HepG2 (cell line): ENCODE measurements around the gene ZNF684. TPM values are rescaled to one million over a fixed set of nuclear protein-coding genes. Genes with fewer than 3 reads are reported as not detected.
A peak's percentile ranks its signal among the peaks of the same experiment; 100 is the strongest.

ENCODE experiments used
- GATAD2A ChIP-seq: IDR thresholded peaks from 2 replicates; pipeline ENCODE4 v1.6.1; 2016
- NCOA2 ChIP-seq: sonication (generic); formaldehyde crosslinking; IDR thresholded peaks from 2 replicates; pipeline ENCODE4 v1.8.0; 2022; ENCODE audit warnings: inconsistent platforms
- NR0B2 ChIP-seq: sonication (generic); formaldehyde crosslinking; IDR thresholded peaks from 2 replicates; pipeline ENCODE4 v1.4.0; 2020; ENCODE audit warnings: mild to moderate bottlenecking, missing genetic modification reagents
- SNAPC4 ChIP-seq: sonication (generic); formaldehyde crosslinking; IDR thresholded peaks from 2 replicates; pipeline ENCODE4 v1.4.0; 2020; ENCODE audit warnings: mild to moderate bottlenecking, missing genetic modification reagents
- ZNF234 ChIP-seq: sonication (generic); formaldehyde crosslinking; conservative IDR thresholded peaks from 2 replicates; pipeline ENCODE4 v1.5.1; 2020; ENCODE audit warnings: mild to moderate bottlenecking, missing genetic modification reagents
- ZNF44 ChIP-seq: sonication (generic); formaldehyde crosslinking; IDR thresholded peaks from 2 replicates; pipeline ENCODE4 v1.5.1; 2020; ENCODE audit warnings: mild to moderate bottlenecking, missing genetic modification reagents
- ZNF564 ChIP-seq: sonication (generic); formaldehyde crosslinking; IDR thresholded peaks from 2 replicates; pipeline ENCODE4 v1.8.1; 2023; ENCODE audit warnings: mild to moderate bottlenecking, missing genetic modification reagents
- ZSCAN20 ChIP-seq: sonication (generic); formaldehyde crosslinking; IDR thresholded peaks from 2 replicates; pipeline ENCODE4 v1.4.0; 2020; ENCODE audit warnings: missing genetic modification reagents, mild to moderate bottlenecking, borderline replicate concordance
- polyA plus RNA-seq, 8 experiments: library from polyadenylated mRNA; depleted of rRNA in 3 of 8; stranded (reverse) in 7 of 8; unstranded in 1 of 8; fragments of >200 nt; fragmentation: Illumina TruSeq in 4 of 8; extraction: Trizol in 4 of 8; gene quantifications; 2 replicates each; pipeline versions ENCODE4 v1.2.1 to v1.2.3, GENCODE V29; 2011 to 2016; ENCODE audit warnings: low read depth in 4 of 8, missing spikeins in 1 of 8, mixed read lengths in 1 of 8; ENCODE audit not compliant: insufficient read depth in 1 of 8
- total RNA-seq, 5 experiments: library from RNA; depleted of rRNA; stranded (reverse); fragments of >200 nt; fragmentation: Illumina TruSeq; extraction: Trizol; gene quantifications; 2 replicates each; pipeline ENCODE4 v1.2.3, GENCODE V29; 2016; ENCODE audit warnings: low read depth in 1 of 5

The ZNF684 gene
- total and polyA plus RNA-seq, 2 of the 13 experiments (the other 11 are each of a cell fraction or from before 2014, with no cell fraction given), result 6.5 to 15.2 TPM

- TF ChIP-seq NR0B2, result no peak
- TF ChIP-seq ZNF564 (CRISPR knock-in tag), result 0 out of 2 replicates have a peak, but pooled peaks have one; percentile 19
- no peak for TF ChIP-seq GATAD2A (CRISPR knock-in tag)
- TF ChIP-seq ZNF234 (CRISPR knock-in tag), result no peak
- TF ChIP-seq ZNF44 (CRISPR knock-in tag), result no peak
- TF ChIP-seq NCOA2 (CRISPR knock-in tag), result no peak
- peak; percentile 66; the same call in 1 of the 2 replicates for TF ChIP-seq SNAPC4 (CRISPR knock-in tag)
- TF ChIP-seq ZSCAN20 (CRISPR knock-in tag), result no peak
- TF ChIP-seq, all 625 proteins: peak for 12
Measured at GRCh38 chr1:40532062-40532389, 589 bp downstream of the ZNF684 start (continued).
